ENCODE data around the gene RALGAPA2.

The RALGAPA2 gene

GRCh38 chr20:20712474-20713243 lies at the start of gene RALGAPA2:
TSS of gene RALGAPA2 (minus strand) at chr20:20712644. CDS start at chr20:20712480, 164 bp downstream.
- DNase-seq, result peak; percentile 95

GRCh38 chr20:20761301-20761700 lies 48.9 kb upstream of the RALGAPA2 start:
- DNase-seq, result no peak

GRCh38 chr20:20759132-20759531 lies 46.7 kb upstream of the RALGAPA2 start:
- DNase-seq, result no peak

DNA sequence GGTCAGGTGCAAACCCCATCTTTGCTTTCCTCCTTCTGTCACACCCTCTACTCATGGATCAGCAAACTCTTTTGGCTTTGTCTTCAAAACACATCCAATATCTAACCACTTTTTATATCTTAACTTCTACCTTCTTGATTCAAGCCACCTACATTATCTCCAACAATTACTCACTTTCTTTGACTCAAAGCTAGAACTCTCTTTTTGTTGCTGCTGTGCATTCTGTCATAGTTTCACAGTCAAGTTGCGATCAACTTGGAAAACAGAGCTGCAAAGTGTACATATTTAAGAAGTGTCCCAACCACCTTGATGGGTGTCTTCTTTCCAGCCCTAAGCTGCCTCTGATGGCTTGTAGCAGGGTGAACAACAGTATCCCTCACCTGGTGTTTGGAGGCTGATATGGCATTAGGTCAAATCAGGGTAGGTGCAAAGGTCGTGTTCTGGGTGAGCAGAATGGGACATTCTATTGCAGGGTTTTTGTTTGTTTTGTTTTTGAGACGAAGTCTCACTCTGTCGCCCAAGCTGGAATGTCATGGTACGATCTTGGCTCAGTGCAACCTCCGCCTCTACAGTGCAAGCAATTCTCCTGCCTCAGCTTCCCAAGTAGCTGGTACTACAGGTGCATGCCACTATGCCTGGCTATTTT lies 43.4 kb upstream of the RALGAPA2 start:
- no peak for DNase-seq

GRCh38 chr20:20755231-20755630 lies 42.8 kb upstream of the RALGAPA2 start:
- DNase-seq, result no peak

DNA sequence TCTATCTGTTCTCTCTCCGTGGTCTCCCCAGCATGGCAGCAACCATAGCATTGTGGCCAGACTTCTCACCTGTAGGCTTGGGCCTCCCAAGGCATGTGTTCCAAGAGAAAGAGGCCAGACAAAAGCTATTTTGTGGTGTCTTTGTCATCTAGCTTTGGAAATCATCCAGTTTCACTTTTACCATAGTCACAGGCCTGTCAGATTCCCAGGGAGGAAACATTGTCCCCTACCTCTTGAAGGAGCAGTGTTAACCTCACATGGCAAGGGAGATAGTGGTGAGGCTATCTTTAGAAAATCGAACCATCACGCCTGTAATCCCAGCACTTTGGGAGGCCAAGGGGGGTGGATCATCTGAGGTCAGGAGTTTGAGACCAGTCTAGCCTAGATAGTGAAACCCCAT lies 42.3 kb upstream of the RALGAPA2 start:
- no peak for DNase-seq

DNA sequence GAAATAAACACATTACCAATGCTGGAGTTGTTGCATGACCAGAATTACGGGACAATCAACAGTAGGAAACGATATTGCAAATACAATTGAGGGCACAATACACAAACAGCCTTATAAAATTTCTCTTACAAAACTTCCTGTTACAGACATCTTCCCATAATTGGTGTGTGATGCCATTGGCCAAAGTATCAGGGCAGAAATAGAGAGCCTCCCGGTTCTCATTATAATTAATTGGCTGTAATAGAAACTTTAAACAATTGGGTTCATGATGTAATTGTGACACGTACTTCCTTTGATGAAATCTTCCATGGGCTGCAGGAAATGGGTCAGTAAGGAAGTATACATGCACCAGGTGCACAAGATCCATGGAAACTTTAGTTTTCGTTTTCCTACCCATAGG lies 40.3 kb upstream of the RALGAPA2 start:
- no peak for DNase-seq

GRCh38 chr20:20747298-20747697 lies 34.9 kb upstream of the RALGAPA2 start:
- DNase-seq, result no peak

GRCh38 chr20:20744170-20744725 lies 31.8 kb upstream of the RALGAPA2 start:
- no peak for DNase-seq

DNA sequence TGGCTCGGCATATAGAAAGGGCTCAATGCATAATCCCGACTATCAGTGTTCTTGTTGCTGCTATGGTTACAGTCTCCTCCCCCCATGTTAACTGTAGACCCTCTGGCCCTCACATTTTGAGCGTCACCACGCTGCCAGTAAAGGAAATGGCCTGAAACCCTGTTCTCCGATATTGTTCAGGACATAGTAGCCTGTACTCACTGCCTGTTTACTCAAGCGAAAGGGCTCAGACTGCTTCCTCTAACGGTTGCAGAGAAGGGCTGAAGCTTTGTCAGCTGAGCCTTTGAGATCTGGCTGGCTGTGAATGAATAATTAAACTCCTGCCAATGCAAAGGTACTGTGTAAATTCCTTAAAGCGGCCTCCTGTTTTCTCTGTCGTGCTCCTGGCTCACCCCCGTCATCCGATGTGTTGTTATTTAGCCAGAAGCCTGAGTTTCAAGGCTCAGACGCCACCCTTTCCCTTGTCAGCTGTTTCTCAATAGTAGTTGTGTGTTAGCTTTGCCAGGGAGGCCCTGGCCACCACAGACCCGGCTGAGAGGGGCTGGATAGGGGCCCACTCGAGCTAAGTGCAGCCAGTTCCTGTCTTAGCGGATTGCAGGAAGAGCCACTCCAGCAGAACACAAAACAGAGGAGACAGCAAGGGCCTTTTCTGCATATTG lies 31.2 kb upstream of the RALGAPA2 start:
- no peak for DNase-seq

DNA sequence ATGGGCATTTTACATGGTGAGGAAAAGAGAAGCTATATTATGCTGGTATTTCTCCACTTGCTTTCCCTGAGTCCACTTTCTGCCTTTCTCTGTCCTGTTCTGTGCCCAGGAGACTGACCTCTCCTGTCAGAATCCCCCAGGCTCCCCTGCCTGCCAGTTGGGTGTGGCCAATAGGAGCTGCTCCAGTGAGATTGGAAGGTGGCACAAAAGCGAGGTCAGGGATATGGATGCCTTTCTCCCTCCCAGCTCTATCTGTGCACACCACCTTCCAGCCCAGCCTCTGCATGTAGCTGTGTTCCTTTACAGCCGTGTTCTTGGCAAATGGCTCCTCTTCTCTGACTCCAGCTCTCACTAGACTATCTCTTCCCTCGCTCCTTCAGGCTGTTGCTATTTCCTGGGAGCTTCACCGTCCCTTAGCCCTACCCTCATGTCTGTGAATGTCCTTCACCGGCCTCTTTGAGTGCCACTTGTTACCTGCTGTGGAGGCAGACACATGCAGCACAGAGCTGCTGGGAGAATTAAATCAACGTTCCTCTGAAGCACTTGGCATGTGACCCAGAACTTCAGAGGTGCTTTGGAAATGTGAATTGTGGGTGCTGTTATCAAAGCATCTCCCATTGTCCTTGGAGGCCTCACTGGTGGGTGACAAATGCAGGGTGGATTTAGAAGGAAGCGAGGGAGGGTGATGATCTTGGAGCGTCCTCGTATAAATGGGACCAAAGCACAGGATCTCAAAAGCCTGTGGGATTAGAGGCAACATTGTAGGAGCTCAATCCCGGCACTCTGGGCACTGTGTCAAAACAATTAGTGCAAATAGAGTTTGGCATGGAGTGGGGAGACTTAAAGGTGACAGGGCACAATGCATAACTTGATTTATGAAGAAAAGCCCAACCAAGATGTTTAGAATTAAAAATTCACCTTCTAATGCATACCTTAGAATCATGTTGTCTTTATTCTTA lies 28.9 kb upstream of the RALGAPA2 start:
- DNase-seq, result no peak

DNA sequence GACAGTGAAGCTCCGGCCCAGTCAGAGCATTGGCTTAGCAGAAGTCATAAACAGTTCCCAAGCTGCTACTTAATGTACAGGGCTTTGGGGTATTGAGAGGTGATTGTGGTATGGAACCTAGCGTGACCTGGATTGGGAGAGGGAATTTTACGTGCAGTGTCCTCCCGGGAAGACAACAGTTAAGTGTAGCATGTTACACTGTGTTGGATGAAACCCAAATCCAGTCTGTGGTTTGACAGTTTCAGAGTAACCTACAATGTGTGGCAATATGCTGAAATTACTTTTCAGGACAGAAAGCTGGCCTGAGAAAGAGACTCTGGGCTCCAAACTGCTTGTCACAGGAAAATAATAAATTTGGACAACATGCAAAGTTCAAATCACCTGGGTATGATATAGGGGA lies 28.1 kb upstream of the RALGAPA2 start:
- DNase-seq, result no peak

- no peak for DNase-seq
These were observed 24.7 kb upstream of the RALGAPA2 start for GRCh38 chr20:20737158-20737557.

DNA sequence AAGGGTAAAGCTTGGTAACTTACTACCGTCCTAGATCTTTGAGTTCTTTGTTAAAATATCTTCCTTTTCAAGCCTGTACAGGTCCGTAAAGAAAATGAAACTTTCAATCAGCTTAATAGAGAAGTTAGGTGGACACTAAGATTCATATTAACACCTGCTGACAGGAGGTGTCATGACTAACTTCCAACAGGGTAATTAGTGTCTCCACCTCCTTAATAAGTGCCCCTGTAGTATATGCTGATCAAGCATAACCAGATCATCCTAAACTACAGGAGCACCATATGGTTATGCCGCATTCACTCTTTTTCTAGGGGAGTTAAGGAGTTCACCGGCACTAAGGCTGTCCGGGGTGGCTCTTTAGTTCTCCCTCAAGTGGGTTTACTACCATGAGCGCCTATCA lies 23.9 kb upstream of the RALGAPA2 start:
- DNase-seq, result no peak

- no peak for DNase-seq
These were observed 22.1 kb upstream of the RALGAPA2 start for GRCh38 chr20:20734475-20734948.

- DNase-seq, result no peak
These were observed 21.5 kb upstream of the RALGAPA2 start for GRCh38 chr20:20733943-20734342.

GRCh38 chr20:20732641-20733040 lies 20.2 kb upstream of the RALGAPA2 start:
- no peak for DNase-seq

GRCh38 chr20:20731945-20732296 lies 19.5 kb upstream of the RALGAPA2 start:
- DNase-seq, result no peak

DNA sequence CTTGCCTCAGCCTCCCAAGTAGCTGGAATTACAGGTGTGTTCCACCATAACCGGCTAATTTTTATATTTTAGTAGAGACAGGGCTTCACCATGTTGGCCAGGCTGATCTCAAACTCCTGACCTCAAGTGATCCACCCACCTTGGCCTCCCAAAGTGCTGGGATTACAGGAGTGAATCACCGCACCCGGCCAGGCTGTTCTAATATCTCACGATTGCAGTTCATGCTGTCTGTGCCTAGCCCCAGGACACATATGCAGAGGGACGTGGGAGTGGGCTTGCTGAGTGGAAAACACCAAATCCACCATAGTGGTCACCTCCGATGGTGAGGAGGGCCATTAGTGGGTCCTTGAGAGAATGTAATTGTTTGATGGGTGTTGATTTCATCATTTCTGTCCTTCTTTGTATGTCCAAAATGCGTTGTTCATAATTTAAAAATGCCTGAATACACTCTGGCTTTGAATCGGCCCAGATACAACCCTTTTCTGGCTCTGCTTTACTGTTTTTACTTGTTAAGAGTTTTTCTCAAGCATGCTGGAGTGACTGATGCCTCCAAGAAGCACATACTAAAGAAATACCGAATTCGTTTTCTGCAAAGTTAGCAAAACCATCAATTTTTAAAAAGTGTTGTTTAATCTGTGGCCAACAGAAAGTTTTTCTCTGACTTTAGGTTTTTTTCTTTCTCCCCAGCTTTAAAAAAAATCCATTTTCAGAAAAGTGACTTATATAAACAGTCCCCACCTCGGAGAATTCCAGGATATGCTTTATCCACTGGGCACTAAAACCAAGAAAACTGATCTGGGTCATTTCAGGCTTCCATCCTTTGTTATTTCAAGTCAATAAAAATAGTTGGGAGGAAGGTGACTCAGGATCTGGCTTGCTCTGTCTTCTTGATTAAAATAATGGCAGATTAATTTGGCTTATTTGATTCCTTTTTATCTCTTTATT lies 18.8 kb upstream of the RALGAPA2 start:
- no peak for DNase-seq

GRCh38 chr20:20729563-20729962 lies 17.1 kb upstream of the RALGAPA2 start:
- no peak for DNase-seq

- DNase-seq, result no peak
These were observed 9.0 kb upstream of the RALGAPA2 start for GRCh38 chr20:20721489-20721888.
